T follicular helper cell (primary cell): ENCODE data around the gene UGT1A7.
"Not testable (repeated sequence)": the region's sequence is repeated elsewhere in the genome, so short reads cannot be mapped to it uniquely, and the experiment has no call there.

Source experiments
- DNase-seq: peaks from one replicate; pipeline ENCODE4 v3.0.0-alpha.2; 2020; ENCODE audit warnings: low read depth

The UGT1A7 gene

GRCh38 chr2:233712611-233713261 lies 31.0 kb downstream of the UGT1A7 start, which contains the start of gene UGT1A5:
Gene UGT1A5 (plus strand): TSS chr2:233712907. CDS start chr2:233712992, 85 bp downstream.
- DNase-seq, result no peak

DNA sequence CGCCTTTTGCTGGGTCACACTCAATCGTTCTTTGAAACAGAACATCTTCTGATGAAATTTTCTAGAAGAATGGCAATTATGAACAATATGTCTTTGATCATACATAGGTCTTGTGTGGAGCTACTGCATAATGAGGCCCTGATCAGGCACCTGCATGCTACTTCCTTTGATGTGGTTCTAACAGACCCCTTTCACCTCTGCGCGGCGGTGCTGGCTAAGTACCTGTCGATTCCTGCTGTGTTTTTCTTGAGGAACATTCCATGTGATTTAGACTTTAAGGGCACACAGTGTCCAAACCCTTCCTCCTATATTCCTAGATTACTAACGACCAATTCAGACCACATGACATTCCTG lies 31.5 kb downstream of the UGT1A7 start:
- no peak for DNase-seq

GRCh38 chr2:233714121-233714520 lies 32.4 kb downstream of the UGT1A7 start:
- DNase-seq, result no peak

- no peak for DNase-seq
These were observed 36.9 kb downstream of the UGT1A7 start, which contains the start of gene UGT1A4 for GRCh38 chr2:233718552-233718951. Gene UGT1A4 (plus strand): TSS chr2:233718736. CDS start chr2:233718821, 85 bp downstream.

DNA sequence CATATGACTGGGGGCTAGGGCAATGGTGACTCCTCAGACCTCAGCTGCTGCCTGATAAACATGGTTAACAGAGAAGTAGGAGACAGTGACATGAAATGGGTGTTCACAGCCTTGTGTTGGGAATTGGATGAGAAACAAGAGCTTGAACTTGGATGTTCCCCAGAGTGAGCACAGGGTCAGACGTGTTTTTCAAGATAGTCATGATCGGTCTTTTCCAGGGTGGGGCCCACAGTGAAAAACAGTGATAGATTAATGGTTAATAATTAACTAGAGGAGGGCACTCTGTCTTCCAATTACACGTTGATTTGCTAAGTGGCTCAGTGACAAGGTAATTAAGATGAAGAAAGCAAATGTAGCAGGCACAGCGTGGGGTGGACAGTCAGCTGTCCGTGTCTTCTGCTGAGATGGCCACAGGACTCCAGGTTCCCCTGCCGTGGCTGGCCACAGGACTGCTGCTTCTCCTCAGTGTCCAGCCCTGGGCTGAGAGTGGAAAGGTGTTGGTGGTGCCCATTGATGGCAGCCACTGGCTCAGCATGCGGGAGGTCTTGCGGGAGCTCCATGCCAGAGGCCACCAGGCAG lies 47.1 kb downstream of the UGT1A7 start, which contains the start of gene UGT1A3:
Gene UGT1A3 (plus strand): TSS at position 320 of the 579 bp plus-strand sequence. CDS start 85 bp downstream, at position 405.
- DNase-seq, result no peak

GRCh38 chr2:233736868-233737653 lies 55.4 kb downstream of the UGT1A7 start:
- DNase-seq, result not testable (repeated sequence)

GRCh38 chr2:233740870-233741269 lies 59.2 kb downstream of the UGT1A7 start:
- DNase-seq, result no peak

- no peak for DNase-seq
These were observed 62.0 kb downstream of the UGT1A7 start for GRCh38 chr2:233743464-233744259.

GRCh38 chr2:233745073-233745755 lies 63.5 kb downstream of the UGT1A7 start:
- DNase-seq, result no peak

DNA sequence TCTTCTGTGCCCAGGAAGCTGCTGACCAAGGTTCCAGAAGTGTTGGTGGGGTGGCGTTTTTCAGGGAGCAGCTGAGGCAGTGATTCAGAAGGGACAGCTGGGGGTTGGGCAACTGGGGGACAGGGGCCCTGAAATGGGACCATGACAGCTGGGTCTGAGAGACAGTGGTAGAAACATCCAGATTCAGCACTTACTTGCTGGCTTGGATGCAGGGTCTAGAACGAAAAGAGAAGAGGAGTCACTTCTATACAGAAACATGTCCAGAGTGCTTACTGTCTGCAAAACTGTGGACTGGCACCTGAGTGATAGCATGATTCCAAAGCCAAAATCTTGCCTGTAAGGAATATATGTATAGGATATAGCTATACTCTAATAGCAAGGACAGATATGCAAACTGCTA lies 64.1 kb downstream of the UGT1A7 start:
- DNase-seq, result not testable (repeated sequence)

GRCh38 chr2:233746475-233747282 lies 65.0 kb downstream of the UGT1A7 start:
- DNase-seq, result no peak

GRCh38 chr2:233747283-233747544 lies 65.5 kb downstream of the UGT1A7 start:
- no peak for DNase-seq

GRCh38 chr2:233750689-233751088 lies 69.0 kb downstream of the UGT1A7 start:
- DNase-seq, result not testable (repeated sequence)

- DNase-seq, result not testable (repeated sequence)
These were observed 69.7 kb downstream of the UGT1A7 start for GRCh38 chr2:233751212-233752009.

- no peak for DNase-seq
These were observed 73.3 kb downstream of the UGT1A7 start for GRCh38 chr2:233754872-233755611.

- DNase-seq, result no peak
These were observed 74.9 kb downstream of the UGT1A7 start for GRCh38 chr2:233756429-233757081.

- DNase-seq, result no peak
These were observed 76.4 kb downstream of the UGT1A7 start for GRCh38 chr2:233758141-233758540.

GRCh38 chr2:233758849-233759248 lies 77.1 kb downstream of the UGT1A7 start:
- no peak for DNase-seq

DNA sequence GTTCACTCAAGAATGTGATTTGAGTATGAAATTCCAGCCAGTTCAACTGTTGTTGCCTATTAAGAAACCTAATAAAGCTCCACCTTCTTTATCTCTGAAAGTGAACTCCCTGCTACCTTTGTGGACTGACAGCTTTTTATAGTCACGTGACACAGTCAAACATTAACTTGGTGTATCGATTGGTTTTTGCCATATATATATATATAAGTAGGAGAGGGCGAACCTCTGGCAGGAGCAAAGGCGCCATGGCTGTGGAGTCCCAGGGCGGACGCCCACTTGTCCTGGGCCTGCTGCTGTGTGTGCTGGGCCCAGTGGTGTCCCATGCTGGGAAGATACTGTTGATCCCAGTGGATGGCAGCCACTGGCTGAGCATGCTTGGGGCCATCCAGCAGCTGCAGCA lies 78.3 kb downstream of the UGT1A7 start, which contains the start of gene UGT1A1:
Gene UGT1A1 (plus strand): TSS at position 228 of the 400 bp plus-strand sequence. CDS start 18 bp downstream, at position 246.
- no peak for DNase-seq
